Sigmoid colon (tissue), 7 donors: ENCODE results near the gene RGS9. TPM values are rescaled to one million over a fixed set of nuclear protein-coding genes. Genes with fewer than 3 reads are reported as not detected.

Experiments used
- DNase-seq: peaks from one replicate; pipeline ENCODE4 v3.0.0-alpha.2; 2019
- H3K27ac ChIP-seq, 4 donors: fragments of 200-600 bp; sonication (generic); one replicate each; pipeline ENCODE4 v1.5.1; 2016 to 2019; ENCODE audit warnings: mild to moderate bottlenecking in 1 of 4
- H3K27me3 ChIP-seq, 3 donors: fragments of 200-600 bp; sonication (generic); one replicate each; pipeline ENCODE4 v1.5.1; 2019; ENCODE audit warnings: mild to moderate bottlenecking in 1 of 3
- H3K36me3 ChIP-seq, 4 donors: fragments of 200-600 bp; sonication (generic); one replicate each; pipeline ENCODE4 v1.5.1; 2016 to 2019
- H3K4me1 ChIP-seq, 4 donors: fragments of 200-600 bp; sonication (generic); one replicate each; pipeline ENCODE4 v1.5.1; 2017 to 2019
- H3K4me3 ChIP-seq, 4 donors: fragments of 200-600 bp; sonication (generic); one replicate each; pipeline ENCODE4 v1.5.1; 2017 to 2019; ENCODE audit warnings: mild to moderate bottlenecking in 2 of 4, moderate library complexity in 1 of 4
- H3K9me3 ChIP-seq, 4 donors: fragments of 200-600 bp in 3 of 4; sonication (generic) in 3 of 4; one replicate each; pipeline versions ENCODE4 v1.5.1 to v1.6.1; 2013 to 2019
- EP300 ChIP-seq, 4 donors: sonication (generic); formaldehyde crosslinking; IDR thresholded peaks; one replicate each; pipeline ENCODE4 v1.6.1; 2017; ENCODE audit warnings: antibody characterized with exemption in 4 of 4
- POLR2A ChIP-seq, 2 donors: fragments of 450-650 bp; IDR thresholded peaks; one replicate each; pipeline ENCODE4 v1.6.1; 2016; ENCODE audit warnings: antibody characterized with exemption in 2 of 2, mild to moderate bottlenecking in 2 of 2, moderate library complexity in 2 of 2
- POLR2AphosphoS5 ChIP-seq, 4 donors: sonication (generic); formaldehyde crosslinking; IDR thresholded peaks; one replicate each; pipeline ENCODE4 v1.6.1; 2017; ENCODE audit warnings: antibody characterized with exemption in 4 of 4
- WGBS, 2 donors: extraction: QIAGEN DNeasy Blood & Tissue Kit; methylation state at CpG; one replicate each; pipeline ENCODE4 v1.1.7; 2013; 5-methylcytosine and 5-hydroxymethylcytosine counted together
- intact Hi-C: fragments of 100-400 bp; cut with DNase I; formaldehyde crosslinking; loops from one replicate; pipeline ENCODE4 v1.15.1; 2023
- polyA plus RNA-seq, 3 donors: library from polyadenylated mRNA; stranded (reverse); fragments of 200-250 nt; gene quantifications; one replicate each; pipeline ENCODE4 v1.2.3, GENCODE V29; 2013
- total RNA-seq, 4 donors: library from RNA; depleted of rRNA; stranded (reverse); fragments of >200 nt; gene quantifications; one replicate each; pipeline ENCODE4 v1.1.0, GENCODE V29; 2016
- TF ChIP-seq, protein P1 (sequence below), 4 experiments: fragments of 450-650 bp in 3 of 4; fragments of 200-600 bp in 1 of 4; IDR thresholded peaks; one replicate each; pipeline ENCODE4 v1.5.1; 2016 to 2019; ENCODE audit warnings: antibody characterized with exemption in 4 of 4, mild to moderate bottlenecking in 3 of 4, moderate library complexity in 2 of 4
- donor health status: healthy with polysubstance abuse.
- donor health status: Bipolar disorder and iron deficiency.
- donor health status: healthy.

The RGS9 gene
- total and polyA plus RNA-seq, 7 donors = 5.0 to 30.5 (median 16.9) TPM

DNA sequence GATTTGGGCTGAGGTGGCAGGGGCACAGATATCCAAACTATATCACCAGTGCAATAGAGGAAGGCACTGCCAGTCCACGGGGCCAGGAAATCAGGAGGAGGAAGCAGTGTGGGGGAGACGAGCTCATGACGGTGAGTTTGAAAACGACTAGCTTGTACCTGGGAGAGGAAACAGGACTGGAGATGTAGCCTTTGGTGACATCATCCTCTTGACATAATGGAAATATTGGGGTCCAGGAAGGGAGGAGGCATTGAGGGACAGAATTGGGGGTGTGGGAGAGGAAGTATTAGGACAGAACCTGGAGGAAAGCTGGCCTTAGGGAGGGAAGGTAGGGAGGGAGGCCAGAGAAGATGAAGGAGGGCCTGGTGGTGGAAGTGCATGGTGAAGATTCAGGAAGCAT lies 109.1 kb downstream of the RGS9 start:
- Histone ChIP-seq H3K9me3 (no peaks in the 10 kb centered on the region), H3K27ac (no peak overlapping the region), H3K36me3 (no peaks in the 10 kb centered on the region), H3K27me3 (no peaks in the 10 kb centered on the region), H3K4me1 (peaks cover 0 to 6% (median 0%) of the 10 kb centered on the region in 4 donors), H3K4me3 (no peak overlapping the region)
- WGBS, 2 donors = 47 to 83% methylated on average over 4 of the region's 4 CpGs
- TF ChIP-seq, protein P1, sequence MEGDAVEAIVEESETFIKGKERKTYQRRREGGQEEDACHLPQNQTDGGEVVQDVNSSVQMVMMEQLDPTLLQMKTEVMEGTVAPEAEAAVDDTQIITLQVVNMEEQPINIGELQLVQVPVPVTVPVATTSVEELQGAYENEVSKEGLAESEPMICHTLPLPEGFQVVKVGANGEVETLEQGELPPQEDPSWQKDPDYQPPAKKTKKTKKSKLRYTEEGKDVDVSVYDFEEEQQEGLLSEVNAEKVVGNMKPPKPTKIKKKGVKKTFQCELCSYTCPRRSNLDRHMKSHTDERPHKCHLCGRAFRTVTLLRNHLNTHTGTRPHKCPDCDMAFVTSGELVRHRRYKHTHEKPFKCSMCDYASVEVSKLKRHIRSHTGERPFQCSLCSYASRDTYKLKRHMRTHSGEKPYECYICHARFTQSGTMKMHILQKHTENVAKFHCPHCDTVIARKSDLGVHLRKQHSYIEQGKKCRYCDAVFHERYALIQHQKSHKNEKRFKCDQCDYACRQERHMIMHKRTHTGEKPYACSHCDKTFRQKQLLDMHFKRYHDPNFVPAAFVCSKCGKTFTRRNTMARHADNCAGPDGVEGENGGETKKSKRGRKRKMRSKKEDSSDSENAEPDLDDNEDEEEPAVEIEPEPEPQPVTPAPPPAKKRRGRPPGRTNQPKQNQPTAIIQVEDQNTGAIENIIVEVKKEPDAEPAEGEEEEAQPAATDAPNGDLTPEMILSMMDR (IDR thresholded peaks at IDR 0.05) = no peak
- no peak for TF ChIP-seq POLR2A (IDR thresholded peaks at IDR 0.05)
- no peak for TF ChIP-seq POLR2AphosphoS5 (IDR thresholded peaks at IDR 0.05)
- no peak for TF ChIP-seq EP300 (IDR thresholded peaks at IDR 0.05)
- intact Hi-C loops = no loop called here
- DNase-seq = no peak

DNA sequence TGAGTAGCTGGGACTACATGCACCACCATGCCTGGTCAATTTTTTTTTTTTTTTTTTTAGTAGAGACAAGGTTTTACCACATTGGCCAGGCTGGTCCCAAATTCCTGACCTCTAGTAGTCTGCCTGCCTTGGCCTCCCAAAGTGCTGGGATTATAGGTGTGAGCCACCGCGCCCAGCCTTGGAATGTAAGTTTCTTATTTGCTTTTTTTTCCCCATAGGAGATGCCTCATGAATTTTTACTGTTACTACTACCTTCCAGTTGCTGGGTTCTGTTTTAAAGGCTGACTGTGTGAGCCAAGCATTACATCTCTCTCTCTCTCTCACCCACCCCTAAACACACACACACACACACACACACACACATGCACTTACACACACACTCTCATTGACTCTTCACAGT lies 112.6 kb downstream of the RGS9 start:
- 96 to 100% methylated on average over 2 of the region's 2 CpGs for WGBS, 2 donors
- DNase-seq = no peak
- Histone ChIP-seq H3K27ac (no peak overlapping the region), H3K4me1 (no peaks in the 10 kb centered on the region), H3K27me3 (no peaks in the 10 kb centered on the region), H3K9me3 (no peaks in the 10 kb centered on the region), H3K4me3 (no peak overlapping the region), H3K36me3 (no peaks in the 10 kb centered on the region)
- intact Hi-C loops = no loop called here
- TF ChIP-seq POLR2A (IDR thresholded peaks at IDR 0.05) = no peak
- TF ChIP-seq, protein P1 (IDR thresholded peaks at IDR 0.05) = no peak
- TF ChIP-seq EP300 (IDR thresholded peaks at IDR 0.05) = no peak
- TF ChIP-seq POLR2AphosphoS5 (IDR thresholded peaks at IDR 0.05) = no peak

DNA sequence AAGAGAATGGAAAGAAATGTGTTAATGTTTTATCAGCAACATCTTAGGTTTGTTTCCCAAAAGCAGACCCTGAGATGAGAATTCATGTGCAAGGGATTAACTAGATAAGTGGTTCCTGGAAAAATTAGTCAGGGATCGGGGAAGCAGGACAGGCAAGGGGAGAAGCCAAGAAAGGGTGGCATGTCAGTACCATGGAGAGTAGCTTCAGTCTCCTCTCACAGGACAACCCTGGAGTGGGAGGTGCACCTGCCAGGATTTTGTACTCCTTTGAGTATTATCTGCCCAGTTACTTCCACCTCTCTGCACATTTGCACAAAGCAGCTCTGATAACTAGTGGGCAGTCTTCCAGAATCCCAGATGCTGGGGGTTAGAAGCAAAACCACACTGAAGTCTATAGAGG lies 117.0 kb downstream of the RGS9 start:
- Histone ChIP-seq H3K27me3 (no peaks in the 10 kb centered on the region), H3K27ac (no peak overlapping the region), H3K36me3 (no peaks in the 10 kb centered on the region), H3K4me1 (no peaks in the 10 kb centered on the region), H3K9me3 (no peaks in the 10 kb centered on the region), H3K4me3 (no peak overlapping the region)
- no peak for DNase-seq
- TF ChIP-seq EP300 (IDR thresholded peaks at IDR 0.05) (no peak), POLR2A (IDR thresholded peaks at IDR 0.05) (no peak), POLR2AphosphoS5 (IDR thresholded peaks at IDR 0.05) (no peak)
- TF ChIP-seq, protein P1 (IDR thresholded peaks at IDR 0.05) = no peak
- WGBS, 2 donors = 46 to 48% methylated on average over 1 of the region's 1 CpG
- intact Hi-C loops = no loop called here

DNA sequence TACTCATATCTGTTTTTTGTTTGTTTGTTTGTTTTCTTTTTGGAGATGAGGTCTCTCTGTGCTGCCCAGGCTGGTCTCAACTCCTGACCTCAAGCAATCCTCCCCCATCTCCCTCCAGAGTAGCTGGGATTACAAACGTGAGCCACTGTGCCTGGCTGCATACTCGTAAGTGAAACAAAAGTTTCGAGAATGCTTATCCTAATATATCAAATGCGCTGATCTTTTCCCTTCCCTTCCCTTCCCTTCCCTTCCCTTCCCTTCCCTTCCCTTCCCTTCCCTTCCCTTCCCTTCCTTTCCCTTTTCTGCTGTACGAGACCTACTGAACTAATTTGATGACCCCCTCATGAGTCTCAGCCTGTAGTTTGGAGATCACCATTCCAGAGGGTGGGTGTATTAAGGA lies 122.1 kb downstream of the RGS9 start:
- 83 to 85% methylated on average over 5 of the region's 5 CpGs for WGBS, 2 donors
- H3K9me3 ChIP-seq = no peaks in the 10 kb centered on the region
- intact Hi-C loops = no loop called here

More for the DNA sequence above, 122.1 kb downstream of the RGS9 start:
- H3K27ac ChIP-seq = no peak overlapping the region
- TF ChIP-seq, protein P1 (IDR thresholded peaks at IDR 0.05) = no peak
- no peak for TF ChIP-seq POLR2AphosphoS5 (IDR thresholded peaks at IDR 0.05)
- TF ChIP-seq EP300 (IDR thresholded peaks at IDR 0.05) = no peak
- TF ChIP-seq POLR2A (IDR thresholded peaks at IDR 0.05) = no peak
- H3K4me1 ChIP-seq = no peaks in the 10 kb centered on the region
- no peaks in the 10 kb centered on the region for H3K36me3 ChIP-seq
- no peak for DNase-seq
- H3K4me3 ChIP-seq = no peak overlapping the region
- no peaks in the 10 kb centered on the region for H3K27me3 ChIP-seq
